ENCODE results near the gene LEPROT. TPM values are rescaled to one million over a fixed set of nuclear protein-coding genes. Genes with fewer than 3 reads are reported as not detected.

The LEPROT gene
- total RNA-seq, 6 experiments from 2014 or later, result 26.6 to 50.2 (median 37.5) TPM

DNA sequence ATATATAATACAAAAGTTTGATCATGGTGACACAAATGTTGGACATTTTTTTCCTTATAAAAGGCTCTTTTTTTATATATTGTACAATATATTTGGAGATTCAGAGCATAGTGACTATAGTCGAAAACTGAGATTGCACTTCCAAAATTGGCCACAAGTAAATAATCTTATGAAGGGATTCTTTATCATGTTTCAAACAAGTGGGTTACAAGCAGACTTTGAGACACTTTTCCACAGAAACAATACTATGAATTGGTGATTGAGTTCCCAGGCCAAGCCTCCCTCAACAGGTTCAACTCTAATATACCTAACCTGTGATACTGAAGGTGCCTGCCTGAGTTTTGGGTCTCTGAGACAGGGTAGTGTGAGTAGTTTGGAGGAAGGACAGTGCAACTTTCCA lies 13.8 kb downstream of the LEPROT start:
- no peaks in the 10 kb centered on the region for H3K27me3 ChIP-seq
- H3K4me3 ChIP-seq, result no peak overlapping the region
- TF ChIP-seq POLR2A (IDR thresholded peaks at IDR 0.05) (no peak), CTCF (IDR thresholded peaks at IDR 0.05) (no peak)
- H3K36me3 ChIP-seq, result peaks cover 0 to 25% (median 6%) of the 10 kb centered on the region in 4 donors
- no peak for DNase-seq
- ATAC-seq, result no peak
- H3K27ac ChIP-seq, result no peak overlapping the region
- intact Hi-C loops (cut with DNase I), result loop anchor here in 1 of 2 donors (10.0 kb wide), 1 partner anchor 251 kb away; no protein-coding TSS in a partner anchor
- 84% methylated on average over 1 of the region's 1 CpG for WGBS (ENCODE audit: insufficient coverage, low coverage, low lambda C conversion rate, missing lambda C conversion rate)
- peaks cover 0 to 2% (median 0%) of the 10 kb centered on the region in 4 donors for H3K9me3 ChIP-seq
- no peaks in the 10 kb centered on the region for H3K4me1 ChIP-seq

DNA sequence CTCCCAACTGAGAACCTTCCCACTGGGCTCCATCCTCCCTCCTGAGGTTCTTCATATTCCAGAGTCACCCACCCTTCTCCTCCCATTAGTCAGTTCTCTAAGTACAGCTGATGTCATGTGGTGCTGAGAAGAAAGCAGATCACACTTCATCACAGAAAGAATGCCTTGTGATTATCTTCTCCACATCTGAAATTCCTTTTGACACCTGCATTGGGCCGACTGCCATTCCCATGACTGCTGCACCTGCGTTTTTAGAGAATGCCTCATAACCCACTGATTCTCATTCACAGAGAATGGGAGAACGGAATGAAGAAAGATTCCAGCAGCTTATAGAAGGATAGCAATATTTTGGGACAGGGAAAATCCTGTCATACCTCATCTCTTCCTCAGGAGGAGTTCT lies 14.3 kb downstream of the LEPROT start:
- Histone ChIP-seq H3K4me3 (no peak overlapping the region), H3K27me3 (no peaks in the 10 kb centered on the region), H3K27ac (no peak overlapping the region), H3K9me3 (peaks cover 0 to 2% (median 0%) of the 10 kb centered on the region in 4 donors), H3K4me1 (no peaks in the 10 kb centered on the region), H3K36me3 (peaks cover 0 to 20% (median 6%) of the 10 kb centered on the region in 4 donors)
- WGBS (ENCODE audit: insufficient coverage, low coverage, low lambda C conversion rate, missing lambda C conversion rate), result 86% methylated on average over 3 of the region's 3 CpGs
- DNase-seq (no peak), ATAC-seq (no peak)
- intact Hi-C loops (cut with DNase I), result loop anchor here in 1 of 2 donors (10.0 kb wide), 1 partner anchor 250 kb away; no protein-coding TSS in a partner anchor
- TF ChIP-seq CTCF (IDR thresholded peaks at IDR 0.05), result no peak
- TF ChIP-seq POLR2A (IDR thresholded peaks at IDR 0.05), result no peak

GRCh38 chr1:65435987-65436386 lies 15.5 kb downstream of the LEPROT start:
- no peak for DNase-seq
- no peaks in the 10 kb centered on the region for H3K9me3 ChIP-seq

DNA sequence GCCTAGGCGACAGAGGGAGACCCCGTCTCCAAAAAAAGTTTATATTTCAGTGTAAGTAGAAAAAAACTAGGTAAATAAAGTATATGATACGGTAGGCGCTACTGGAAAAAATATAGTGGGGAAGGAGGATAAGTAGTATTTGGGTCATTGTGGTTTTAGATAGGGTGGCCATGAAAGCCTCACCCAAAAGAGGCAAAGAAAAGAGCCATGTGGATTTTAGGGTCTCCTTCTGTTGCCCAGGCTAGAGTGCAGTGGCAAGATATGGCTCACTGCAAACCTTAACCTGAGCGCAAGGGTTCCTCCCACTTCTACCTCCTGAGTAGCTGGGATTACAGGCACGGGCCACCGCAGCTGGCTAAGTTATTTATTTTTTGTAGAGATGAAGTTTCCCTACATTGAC lies 17.1 kb downstream of the LEPROT start:
- WGBS (ENCODE audit: insufficient coverage, low coverage, low lambda C conversion rate, missing lambda C conversion rate), result 96% methylated on average over 6 of the region's 7 CpGs
- H3K4me3 ChIP-seq, result no peak overlapping the region
- no peak overlapping the region for H3K27ac ChIP-seq
- H3K4me1 ChIP-seq, result no peaks in the 10 kb centered on the region
- H3K27me3 ChIP-seq, result no peaks in the 10 kb centered on the region
- H3K36me3 ChIP-seq, result peaks cover 0 to 4% (median 0%) of the 10 kb centered on the region in 4 donors
- ATAC-seq, result no peak
- intact Hi-C loops (cut with DNase I), result loop anchor here in 1 of 2 donors (10.0 kb wide), 1 partner anchor 247 kb away; no protein-coding TSS in a partner anchor
- TF ChIP-seq CTCF (IDR thresholded peaks at IDR 0.05), result no peak
- TF ChIP-seq POLR2A (IDR thresholded peaks at IDR 0.05), result no peak
- H3K9me3 ChIP-seq, result no peaks in the 10 kb centered on the region
- DNase-seq, result no peak

More at GRCh38 chr1:65435987-65436386, 15.5 kb downstream of the LEPROT start:
- Histone ChIP-seq H3K4me3 (no peak overlapping the region), H3K4me1 (no peaks in the 10 kb centered on the region), H3K36me3 (peaks cover 0 to 15% (median 0%) of the 10 kb centered on the region in 4 donors), H3K27ac (no peak overlapping the region), H3K27me3 (no peaks in the 10 kb centered on the region)
- WGBS (ENCODE audit: insufficient coverage, low coverage, low lambda C conversion rate, missing lambda C conversion rate), result 71% methylated on average over 2 of the region's 2 CpGs
- no peak for ATAC-seq
- intact Hi-C loops (cut with DNase I), result loop anchor here in 1 of 2 donors (10.0 kb wide), 1 partner anchor 249 kb away; no protein-coding TSS in a partner anchor
- no peak for TF ChIP-seq CTCF (IDR thresholded peaks at IDR 0.05)
- TF ChIP-seq POLR2A (IDR thresholded peaks at IDR 0.05), result no peak

Measured in right lobe of liver (tissue), 6 donors.